Transverse colon (tissue), 4 donors: ENCODE results near the gene COL4A1. TPM values are rescaled to one million over a fixed set of nuclear protein-coding genes. Genes with fewer than 3 reads are reported as not detected.

Experiments used
- DNase-seq: peaks from one replicate; pipeline ENCODE4 v3.0.0-alpha.2; 2019
- H3K27ac ChIP-seq, 4 donors: fragments of 200-600 bp; sonication (generic); 2 replicates each; pipeline ENCODE4 v1.5.1; 2016 to 2018; ENCODE audit warnings: inconsistent platforms in 4 of 4
- H3K27me3 ChIP-seq: fragments of 200-600 bp; sonication (generic); 2 replicates; pipeline ENCODE4 v1.5.1; 2017; ENCODE audit warnings: inconsistent platforms
- H3K36me3 ChIP-seq, 4 donors: fragments of 200-600 bp; sonication (generic); 2 replicates each; pipeline ENCODE4 v1.5.1; 2017 to 2019; ENCODE audit warnings: inconsistent platforms in 4 of 4
- H3K4me1 ChIP-seq, 4 donors: fragments of 200-600 bp; sonication (generic); 2 replicates each; pipeline ENCODE4 v1.5.1; 2017 to 2020; ENCODE audit warnings: inconsistent platforms in 4 of 4
- H3K4me3 ChIP-seq, 4 donors: fragments of 200-600 bp; sonication (generic); 1 replicate in 1 of 4; 2 replicates in 3 of 4; pipeline versions ENCODE4 v1.5.1 to v1.6.1; 2017 to 2019; ENCODE audit warnings: inconsistent platforms in 4 of 4
- H3K9me3 ChIP-seq, 2 donors: fragments of 200-600 bp; sonication (generic); 2 replicates each; pipeline ENCODE4 v1.5.1; 2017 to 2019; ENCODE audit warnings: inconsistent platforms in 2 of 2
- CTCF ChIP-seq, 5 experiments: fragments of 200-600 bp in 3 of 5; fragments of 450-650 bp in 2 of 5; sonication (generic) in 3 of 5; IDR thresholded peaks; 1 replicate in 2 of 5; 2 replicates in 3 of 5; pipeline ENCODE4 v1.5.1; 2016 to 2017; ENCODE audit warnings: antibody characterized with exemption in 5 of 5, inconsistent platforms in 3 of 5, mild to moderate bottlenecking in 2 of 5, moderate library complexity in 1 of 5
- EP300 ChIP-seq: sonication (generic); formaldehyde crosslinking; IDR thresholded peaks from one replicate; pipeline ENCODE4 v1.6.1; 2017; ENCODE audit warnings: antibody characterized with exemption, low read depth
- POLR2A ChIP-seq: fragments of 450-650 bp; IDR thresholded peaks from one replicate; pipeline ENCODE4 v1.6.1; 2016; ENCODE audit warnings: antibody characterized with exemption, mild to moderate bottlenecking, moderate library complexity
- POLR2AphosphoS5 ChIP-seq, 3 donors: sonication (generic); formaldehyde crosslinking; IDR thresholded peaks; one replicate each; pipeline ENCODE4 v1.6.1; 2016; ENCODE audit warnings: antibody characterized with exemption in 3 of 3
- WGBS, 2 donors: methylation state at CpG; one replicate each; pipeline ENCODE4 v1.1.5; 2018; ENCODE audit warnings: low coverage in 1 of 2; 5-methylcytosine and 5-hydroxymethylcytosine counted together
- in situ Hi-C, 4 donors: fragments of 200-750 bp; cut with MboI; loops; one replicate each; pipeline versions ENCODE4 v1.15.0 to v1.15.1; 2017; ENCODE audit warnings: low sequenced_read_pairs in 3 of 4, low pct_ligation_motif_present in 1 of 4, low pct_unique_long_range_greater_than_20kb in 1 of 4
- intact Hi-C: fragments of 100-400 bp; cut with DNase I; formaldehyde crosslinking; loops from one replicate; pipeline ENCODE4 v1.15.1; 2023; ENCODE audit warnings: low total_unique reads
- total RNA-seq, 4 donors: library from RNA; depleted of rRNA; stranded (reverse); fragments of >200 nt; gene quantifications; one replicate each; pipeline ENCODE4 v1.1.0, GENCODE V29; 2016

Gene COL4A1
- total RNA-seq, 4 donors from 2014 or later = 46.4 to 180 (median 99.2) TPM

DNA sequence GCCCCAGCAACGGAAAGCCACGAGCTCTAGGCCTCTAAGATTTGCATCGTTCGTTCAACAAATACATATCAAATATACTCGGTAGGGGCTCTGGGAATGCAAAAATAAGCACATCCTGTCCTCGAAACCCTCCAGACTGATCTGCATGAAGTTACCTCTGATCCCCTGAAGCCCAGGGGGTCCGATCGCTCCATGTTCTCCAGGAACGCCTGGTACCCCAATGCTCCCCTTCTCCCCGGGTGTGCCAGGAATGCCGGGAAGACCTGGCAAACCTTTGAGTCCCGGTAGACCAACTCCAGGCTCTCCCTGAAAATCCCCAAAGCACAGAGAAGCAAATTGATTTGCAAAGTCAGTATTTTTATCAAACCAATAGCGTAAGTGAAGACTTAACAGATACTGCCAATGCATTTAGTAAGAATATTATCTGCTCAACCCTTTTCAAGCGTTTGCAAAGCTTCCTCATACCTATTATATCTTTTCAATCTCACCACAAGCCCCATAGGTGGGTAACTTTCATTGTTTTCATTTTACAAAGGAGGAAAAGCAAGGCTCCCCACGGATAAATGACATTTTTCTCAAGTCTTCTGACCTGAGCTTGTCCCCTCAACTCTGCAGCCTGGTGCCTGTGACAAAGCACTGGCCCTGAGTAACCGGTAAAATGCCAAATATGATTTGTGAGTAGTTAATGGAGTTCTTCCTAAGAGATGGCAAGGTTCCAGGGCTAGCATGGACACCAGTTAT, 127.7 kb downstream of the COL4A1 start:
- H3K36me3 ChIP-seq = peaks cover 0 to 11% (median 4%) of the 10 kb centered on the region in 4 donors
- WGBS, 2 donors = 89% methylated on average over 10 to 16 of the region's 16 CpGs
- intact Hi-C loops (no loop called here), in situ Hi-C loops (no loop called here)
- H3K4me3 ChIP-seq = no peak overlapping the region
- H3K4me1 ChIP-seq = no peaks in the 10 kb centered on the region
- H3K27ac ChIP-seq = no peak overlapping the region
- H3K9me3 ChIP-seq = no peaks in the 10 kb centered on the region
- TF ChIP-seq CTCF (IDR thresholded peaks at IDR 0.05) (no peak), POLR2A (no peak), POLR2AphosphoS5 (IDR thresholded peaks at IDR 0.05) (no peak), EP300 (no peak)
- H3K27me3 ChIP-seq = no peaks in the 10 kb centered on the region
- no peak for DNase-seq

GRCh38 chr13:110177790-110178189, 129.2 kb downstream of the COL4A1 start:
- no peak overlapping the region for H3K27ac ChIP-seq
- DNase-seq = no peak
- H3K4me1 ChIP-seq = no peaks in the 10 kb centered on the region
- H3K36me3 ChIP-seq = peaks cover 0 to 11% (median 4%) of the 10 kb centered on the region in 4 donors
- no peak for TF ChIP-seq POLR2AphosphoS5 (IDR thresholded peaks at IDR 0.05)
- TF ChIP-seq POLR2A = no peak
- TF ChIP-seq EP300 = no peak
- no peak for TF ChIP-seq CTCF (IDR thresholded peaks at IDR 0.05)
- no peak overlapping the region for H3K4me3 ChIP-seq
- intact Hi-C loops = no loop called here
- H3K9me3 ChIP-seq = no peaks in the 10 kb centered on the region
- no peaks in the 10 kb centered on the region for H3K27me3 ChIP-seq
- in situ Hi-C loops = no loop called here
- 89 to 100% methylated on average over 3 to 8 of the region's 8 CpGs for WGBS, 2 donors

DNA sequence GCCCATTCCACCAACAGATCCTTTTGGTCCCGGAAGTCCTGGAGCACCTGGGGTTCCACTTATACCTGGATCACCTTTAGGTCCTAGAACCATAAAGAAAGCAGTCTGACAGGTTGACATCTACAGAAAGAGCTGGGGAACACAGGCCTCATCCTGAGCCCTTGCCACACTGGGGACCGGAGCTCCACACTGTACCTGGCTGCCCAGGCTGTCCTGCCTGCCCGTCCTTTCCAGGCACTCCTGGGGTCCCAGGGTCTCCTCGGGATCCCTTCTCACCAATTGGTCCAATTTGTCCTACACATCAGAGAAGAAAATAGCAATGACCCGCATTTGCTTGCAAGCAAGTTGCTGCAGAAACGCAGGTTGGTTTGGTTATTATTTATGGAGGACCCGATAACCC, 130.5 kb downstream of the COL4A1 start:
- Histone ChIP-seq H3K4me1 (no peaks in the 10 kb centered on the region), H3K27ac (no peak overlapping the region), H3K9me3 (no peaks in the 10 kb centered on the region), H3K4me3 (no peak overlapping the region), H3K36me3 (peaks cover 0 to 11% (median 4%) of the 10 kb centered on the region in 4 donors), H3K27me3 (no peaks in the 10 kb centered on the region)
- in situ Hi-C loops (no loop called here), intact Hi-C loops (no loop called here)
- WGBS, 2 donors = 98% methylated on average over 7 of the region's 7 CpGs; no CpG with 5 or more reads in 1 of the 2 donors
- no peak for DNase-seq
- TF ChIP-seq POLR2AphosphoS5 (IDR thresholded peaks at IDR 0.05) = no peak
- TF ChIP-seq POLR2A = no peak
- TF ChIP-seq EP300 = no peak
- no peak for TF ChIP-seq CTCF (IDR thresholded peaks at IDR 0.05)

DNA sequence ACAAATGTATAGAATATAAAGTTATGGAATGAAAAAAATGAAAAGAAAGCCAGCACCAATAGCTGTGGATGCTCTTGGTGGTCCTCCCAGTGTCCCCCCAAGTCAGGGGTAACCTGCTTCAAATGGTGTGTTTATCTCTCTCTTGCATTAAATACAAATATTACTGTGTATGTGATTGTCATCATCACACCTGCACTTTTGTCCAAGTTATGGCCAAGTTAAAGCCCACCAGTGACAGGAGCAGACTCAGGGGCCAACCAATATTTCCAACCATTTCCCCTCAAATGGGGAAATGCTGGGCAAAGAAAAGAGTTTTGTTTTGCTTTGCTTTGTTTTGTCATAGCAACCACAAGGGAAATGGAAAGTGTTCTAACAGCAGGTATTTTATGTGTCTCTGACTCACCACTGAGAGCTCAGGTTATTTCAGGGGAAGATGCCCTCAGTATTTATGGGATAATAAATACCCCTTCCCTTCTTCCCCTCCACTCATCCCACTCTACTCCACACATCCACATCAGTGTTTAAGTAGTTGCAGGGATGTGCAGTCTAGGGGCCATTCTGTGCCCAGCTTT, 133.6 kb downstream of the COL4A1 start:
- Histone ChIP-seq H3K36me3 (peaks cover 0 to 11% (median under 1%) of the 10 kb centered on the region in 4 donors), H3K4me3 (no peak overlapping the region), H3K9me3 (no peaks in the 10 kb centered on the region), H3K4me1 (peaks cover 0 to 3% (median 0%) of the 10 kb centered on the region in 4 donors), H3K27ac (no peak overlapping the region), H3K27me3 (no peaks in the 10 kb centered on the region)
- no peak for DNase-seq
- in situ Hi-C loops (no loop called here), intact Hi-C loops (no loop called here)
- no peak for TF ChIP-seq POLR2AphosphoS5 (IDR thresholded peaks at IDR 0.05)
- TF ChIP-seq POLR2A = no peak
- TF ChIP-seq EP300 = no peak
- no peak for TF ChIP-seq CTCF (IDR thresholded peaks at IDR 0.05)
